H1 (cell line): ENCODE data around the gene CYP2A6. TPM values are rescaled to one million over a fixed set of nuclear protein-coding genes. Genes with fewer than 3 reads are reported as not detected.
"Not testable (repeated sequence)": the region's sequence is repeated elsewhere in the genome, so short reads cannot be mapped to it uniquely, and the experiment has no call there.

Experiments
- CTCF ChIA-PET: fragments of 300-600 bp; sonication (Branson Sonifier 250); formaldehyde crosslinking; loops from one replicate; lab custom pipeline; 2021; ENCODE audit not compliant: partially characterized antibody; lab: Charles Lee
- POLR2A ChIA-PET: fragments of 300-600 bp; sonication (Branson Sonifier 250); formaldehyde crosslinking; loops from one replicate; lab custom pipeline; 2021; ENCODE audit warnings: inconsistent platforms; ENCODE audit not compliant: partially characterized antibody; lab: Charles Lee
- DNase-seq, 2 experiments: peaks; one replicate each; pipeline versions ENCODE4 v3.0.0 to v3.0.0-alpha.2; 2010 to 2022; ENCODE audit warnings: low spot score in 2 of 2, low read depth in 1 of 2, mixed read lengths in 1 of 2
- FAIRE-seq: peaks from 2 replicates; lab custom pipeline; 2011; peaks lifted over from hg19 to GRCh38; lab: Jason Lieb, UNC
- H2AFZ ChIP-seq: 2 replicates; pipeline ENCODE4 v1.8.1; 2012; ENCODE audit warnings: low read length, inconsistent platforms
- H2AK5ac ChIP-seq: 2 replicates; pipeline ENCODE4 v1.6.1; 2013; ENCODE audit warnings: low read depth, low read length
- H2BK120ac ChIP-seq: replicated peaks from 2 replicates; pipeline ENCODE3; 2013; ENCODE audit warnings: low read depth, low read length, inconsistent platforms
- H2BK12ac ChIP-seq: 2 replicates; pipeline ENCODE4 v1.6.1; 2013; ENCODE audit warnings: low read depth, low read length
- H2BK15ac ChIP-seq: 2 replicates; pipeline ENCODE4 v1.6.1; 2013; ENCODE audit warnings: low read length
- H2BK20ac ChIP-seq: 2 replicates; pipeline ENCODE4 v1.6.1; 2013; ENCODE audit warnings: low read length
- H2BK5ac ChIP-seq: 2 replicates; pipeline ENCODE4 v1.6.1; 2013; ENCODE audit warnings: low read depth, low read length
- H3K14ac ChIP-seq: 2 replicates; pipeline ENCODE4 v1.6.1; 2013; ENCODE audit warnings: inconsistent platforms; ENCODE audit not compliant: insufficient read length
- H3K18ac ChIP-seq: 2 replicates; pipeline ENCODE4 v1.6.1; 2013; ENCODE audit warnings: low read length; ENCODE audit errors: extremely low read depth
- H3K23ac ChIP-seq: 2 replicates; pipeline ENCODE4 v1.6.1; 2013; ENCODE audit warnings: inconsistent platforms; ENCODE audit not compliant: insufficient read length
- H3K23me2 ChIP-seq: 2 replicates; pipeline ENCODE4 v1.6.1; 2013; ENCODE audit warnings: low read depth, low read length
- H3K27ac ChIP-seq: 2 replicates; pipeline ENCODE4 v1.6.1; 2011; ENCODE audit warnings: low read depth, low read length, inconsistent platforms
- H3K27me3 ChIP-seq, 4 experiments: replicated peaks in 1 of 4; 1 replicate in 1 of 4; 2 replicates in 3 of 4; pipeline versions ENCODE4 v1.6.1 to v1.8.1; 2011 to 2013; ENCODE audit warnings: low read length in 3 of 4, mild to moderate bottlenecking in 3 of 4, inconsistent platforms in 2 of 4, mixed read lengths in 2 of 4, moderate library complexity in 1 of 4; ENCODE audit not compliant: control insufficient read depth in 3 of 4, insufficient read depth in 3 of 4; ENCODE audit errors: extremely low read depth in 1 of 4
- H3K36me3 ChIP-seq, 4 experiments: 2 replicates each; pipeline versions ENCODE4 v1.6.1 to v1.8.1; 2011 to 2013; ENCODE audit warnings: mild to moderate bottlenecking in 4 of 4, low read length in 3 of 4, moderate library complexity in 2 of 4, control low read depth in 1 of 4, inconsistent platforms in 1 of 4; ENCODE audit not compliant: insufficient read depth in 4 of 4, control insufficient read depth in 2 of 4
- H3K4ac ChIP-seq: replicated peaks from 2 replicates; pipeline ENCODE3; 2013; ENCODE audit warnings: low read length, low read depth, mixed read lengths, inconsistent platforms; ENCODE audit not compliant: insufficient read length
- H3K4me1 ChIP-seq, 4 experiments: replicated peaks in 1 of 4; 1 replicate in 1 of 4; 2 replicates in 3 of 4; pipeline versions ENCODE4 v1.6.1 to v1.8.1; 2011 to 2013; ENCODE audit warnings: low read length in 3 of 4, inconsistent platforms in 2 of 4, mixed read lengths in 1 of 4; ENCODE audit not compliant: insufficient read depth in 4 of 4, control insufficient read depth in 3 of 4
- H3K4me2 ChIP-seq, 2 experiments: 2 replicates each; pipeline versions ENCODE4 v1.6.1 to v1.8.1; 2011 to 2013; ENCODE audit warnings: low read depth in 2 of 2, low read length in 2 of 2, control low read depth in 1 of 2, inconsistent platforms in 1 of 2, mild to moderate bottlenecking in 1 of 2; ENCODE audit not compliant: insufficient read depth in 1 of 2
- H3K4me3 ChIP-seq, 4 experiments: fragments of 200-600, 300-600 bp in 1 of 4; sonication (generic), shearing (Covaris generic), sonication (Bioruptor Twin) in 1 of 4; 2 replicates each; pipeline versions ENCODE4 v1.5.1 to v1.8.1; 2011 to 2016; ENCODE audit warnings: low read length in 4 of 4, low read depth in 3 of 4, control low read depth in 2 of 4, inconsistent platforms in 2 of 4, mild to moderate bottlenecking in 2 of 4, mixed read lengths in 1 of 4, moderate library complexity in 1 of 4; ENCODE audit not compliant: insufficient read depth in 2 of 4; ENCODE audit errors: extremely low read depth in 1 of 4
- H3K56ac ChIP-seq: replicated peaks from 2 replicates; pipeline ENCODE3; 2013; ENCODE audit warnings: low read depth, mild to moderate bottlenecking, mixed read lengths, low read length, inconsistent platforms; ENCODE audit not compliant: insufficient read length
- H3K79me1 ChIP-seq: 2 replicates; pipeline ENCODE4 v1.6.1; 2013; ENCODE audit warnings: low read depth, low read length, control low read depth
- H3K79me2 ChIP-seq, 2 experiments: 2 replicates each; pipeline versions ENCODE4 v1.6.1 to v1.8.1; 2012 to 2013; ENCODE audit warnings: low read length in 2 of 2, mild to moderate bottlenecking in 2 of 2, inconsistent platforms in 1 of 2; ENCODE audit not compliant: insufficient read depth in 2 of 2, control insufficient read depth in 1 of 2
- H3K9ac ChIP-seq, 4 experiments: replicated peaks in 1 of 4; 1 replicate in 1 of 4; 2 replicates in 3 of 4; pipeline versions ENCODE4 v1.6.1 to v1.8.1; 2011 to 2013; ENCODE audit warnings: low read depth in 3 of 4, low read length in 3 of 4, control low read depth in 2 of 4, mild to moderate bottlenecking in 2 of 4, moderate library complexity in 2 of 4, inconsistent platforms in 1 of 4; ENCODE audit errors: extremely low read depth in 1 of 4
- H3K9me3 ChIP-seq, 2 experiments: 2 replicates each; pipeline versions ENCODE4 v1.6.1 to v1.8.1; 2012 to 2013; ENCODE audit warnings: mild to moderate bottlenecking in 2 of 2, moderate library complexity in 2 of 2, control low read depth in 1 of 2, inconsistent platforms in 1 of 2, low read depth in 1 of 2, low read length in 1 of 2, mixed read lengths in 1 of 2; ENCODE audit not compliant: insufficient read depth in 2 of 2
- H4K20me1 ChIP-seq, 2 experiments: replicated peaks in 1 of 2; 2 replicates each; pipeline versions ENCODE3 to v1.8.1; 2011 to 2013; ENCODE audit warnings: inconsistent platforms in 2 of 2, low read length in 2 of 2, mild to moderate bottlenecking in 1 of 2; ENCODE audit not compliant: insufficient read depth in 2 of 2, control insufficient read depth in 1 of 2
- H4K5ac ChIP-seq: 2 replicates; pipeline ENCODE4 v1.6.1; 2013; ENCODE audit warnings: low read length, low read depth, mixed read lengths, inconsistent platforms; ENCODE audit not compliant: insufficient read length
- H4K8ac ChIP-seq: 2 replicates; pipeline ENCODE4 v1.8.0; 2013; ENCODE audit warnings: mild to moderate bottlenecking, moderate library complexity, low read length, inconsistent platforms; ENCODE audit not compliant: insufficient read depth; ENCODE audit errors: extremely low read depth
- H4K91ac ChIP-seq: replicated peaks from 2 replicates; pipeline ENCODE3; 2013; ENCODE audit warnings: low read length, mixed read lengths, inconsistent platforms; ENCODE audit not compliant: insufficient read length
- WGBS, 2 experiments: shearing (Covaris generic) in 1 of 2; methylation state at CpG; one replicate each; pipeline versions ENCODE4 v1.1.6 to v1.1.7; 2013 to 2015; ENCODE audit warnings: low lambda C conversion rate in 2 of 2, mixed read lengths in 2 of 2, inconsistent platforms in 1 of 2, low coverage in 1 of 2, missing lambda C conversion rate in 1 of 2; ENCODE audit not compliant: insufficient replicate concordance in 2 of 2, insufficient coverage in 1 of 2, insufficient read length in 1 of 2; ENCODE audit errors: extremely low coverage in 1 of 2, missing lambda C conversion rate in 1 of 2; 5-methylcytosine and 5-hydroxymethylcytosine counted together
- polyA plus RNA-seq, 7 experiments: library from polyadenylated mRNA; depleted of rRNA in 3 of 7; stranded (reverse) in 5 of 7; unstranded in 2 of 7; fragments of >200 nt in 5 of 7; fragments of 200-250 nt in 2 of 7; gene quantifications; 1 replicate in 5 of 7; 2 replicates in 1 of 7; 4 replicates in 1 of 7; pipeline versions ENCODE4 v1.2.1 to v1.2.3, GENCODE V29; 2011 to 2013; ENCODE audit warnings: missing spikeins in 2 of 7, mixed read lengths in 2 of 7
- total RNA-seq: library from RNA; stranded (reverse); fragmentation: NEBNext Ultra II Directional; extraction: Animal tissue kit (Norgen Biotek cat#: 25700); gene quantifications from 2 replicates; pipeline ENCODE4 v1.2.1, GENCODE V29; 2021

Gene CYP2A6
- total and polyA plus RNA-seq, 2 of the 8 experiments (the other 6 are each of a cell fraction or from before 2014, with no cell fraction given), result 0.33 TPM; not detected in 1

DNA sequence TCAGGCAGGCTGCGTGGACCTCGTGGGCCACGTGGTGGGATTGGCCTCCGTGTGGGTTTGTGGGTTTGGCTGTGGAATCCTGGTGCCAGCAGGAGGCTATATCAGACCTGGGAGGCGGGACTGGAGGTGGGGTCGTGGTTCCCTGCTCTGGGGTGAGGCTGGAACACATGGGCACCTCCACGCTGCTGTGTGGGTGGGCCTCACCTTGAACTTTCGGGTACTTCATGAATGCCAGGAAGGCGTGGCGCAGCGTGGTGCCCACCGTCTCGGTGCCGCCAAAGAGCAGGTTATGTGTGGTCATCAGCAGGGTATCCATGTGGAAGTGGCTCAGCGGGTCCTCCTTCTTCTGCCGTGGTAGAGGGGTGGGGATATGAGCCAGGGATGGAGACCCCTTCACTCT is 25.3 kb downstream of the CYP2A6 start:
- not testable (repeated sequence) for H3K4ac ChIP-seq, H2BK5ac ChIP-seq, H2BK15ac ChIP-seq, H2AK5ac ChIP-seq, H4K8ac ChIP-seq, H3K79me1 ChIP-seq, H3K14ac ChIP-seq, H3K79me2 ChIP-seq, H4K20me1 ChIP-seq, H3K36me3 ChIP-seq, H3K27ac ChIP-seq, H2BK120ac ChIP-seq, H3K4me3 ChIP-seq, H2BK12ac ChIP-seq, H4K91ac ChIP-seq, H3K9ac ChIP-seq, H3K56ac ChIP-seq, H2AFZ ChIP-seq, H4K5ac ChIP-seq, H3K23ac ChIP-seq, H3K9me3 ChIP-seq, H3K23me2 ChIP-seq, H3K27me3 ChIP-seq, H3K18ac ChIP-seq, H3K4me2 ChIP-seq, H3K4me1 ChIP-seq, H2BK20ac ChIP-seq, FAIRE-seq
- CTCF ChIA-PET, result interaction anchor here (0.6 to 1.1 kb wide), 2 partner anchors 108 to 606 kb away, joined by 3 to 4 read pairs; no protein-coding TSS in a partner anchor
- DNase-seq, result peak in 1 of 2 experiments; percentile 37
- 94% methylated on average over 14 of the region's 16 CpGs; no CpG with 5 or more reads in 1 of the 2 experiments for WGBS, 2 experiments
- POLR2A ChIA-PET, result interaction anchor here (0.8 kb wide), 1 partner anchor 93 kb away, joined by 3 read pairs; no protein-coding TSS in a partner anchor
